OCI-LY1 (cell line): ENCODE data around the gene DZIP1L.

Experiments
- EZH2 ChIP-seq: fragments of 200-600 bp; sonication (generic), shearing (Covaris generic); IDR thresholded peaks from 2 replicates; pipeline ENCODE4 v1.8.0; 2017; ENCODE audit warnings: borderline replicate concordance, mixed run types, mild to moderate bottlenecking, antibody characterized with exemption, low read length, moderate library complexity, mixed read lengths
- TF ChIP-seq, protein P1 (sequence below): fragments of 200-600 bp; sonication (generic), shearing (Covaris generic); IDR thresholded peaks from 2 replicates; pipeline ENCODE4 v1.5.1; 2017; ENCODE audit warnings: mild to moderate bottlenecking, antibody characterized with exemption, low read length, moderate library complexity, mixed read lengths

GRCh38 chr3:138070006-138070405, 45.4 kb downstream of the DZIP1L start:
- TF ChIP-seq, protein P1, sequence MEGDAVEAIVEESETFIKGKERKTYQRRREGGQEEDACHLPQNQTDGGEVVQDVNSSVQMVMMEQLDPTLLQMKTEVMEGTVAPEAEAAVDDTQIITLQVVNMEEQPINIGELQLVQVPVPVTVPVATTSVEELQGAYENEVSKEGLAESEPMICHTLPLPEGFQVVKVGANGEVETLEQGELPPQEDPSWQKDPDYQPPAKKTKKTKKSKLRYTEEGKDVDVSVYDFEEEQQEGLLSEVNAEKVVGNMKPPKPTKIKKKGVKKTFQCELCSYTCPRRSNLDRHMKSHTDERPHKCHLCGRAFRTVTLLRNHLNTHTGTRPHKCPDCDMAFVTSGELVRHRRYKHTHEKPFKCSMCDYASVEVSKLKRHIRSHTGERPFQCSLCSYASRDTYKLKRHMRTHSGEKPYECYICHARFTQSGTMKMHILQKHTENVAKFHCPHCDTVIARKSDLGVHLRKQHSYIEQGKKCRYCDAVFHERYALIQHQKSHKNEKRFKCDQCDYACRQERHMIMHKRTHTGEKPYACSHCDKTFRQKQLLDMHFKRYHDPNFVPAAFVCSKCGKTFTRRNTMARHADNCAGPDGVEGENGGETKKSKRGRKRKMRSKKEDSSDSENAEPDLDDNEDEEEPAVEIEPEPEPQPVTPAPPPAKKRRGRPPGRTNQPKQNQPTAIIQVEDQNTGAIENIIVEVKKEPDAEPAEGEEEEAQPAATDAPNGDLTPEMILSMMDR, result no peak
- no peak for TF ChIP-seq EZH2
